Measurements from ENCODE around the gene NRXN2.

The NRXN2 gene

DNA sequence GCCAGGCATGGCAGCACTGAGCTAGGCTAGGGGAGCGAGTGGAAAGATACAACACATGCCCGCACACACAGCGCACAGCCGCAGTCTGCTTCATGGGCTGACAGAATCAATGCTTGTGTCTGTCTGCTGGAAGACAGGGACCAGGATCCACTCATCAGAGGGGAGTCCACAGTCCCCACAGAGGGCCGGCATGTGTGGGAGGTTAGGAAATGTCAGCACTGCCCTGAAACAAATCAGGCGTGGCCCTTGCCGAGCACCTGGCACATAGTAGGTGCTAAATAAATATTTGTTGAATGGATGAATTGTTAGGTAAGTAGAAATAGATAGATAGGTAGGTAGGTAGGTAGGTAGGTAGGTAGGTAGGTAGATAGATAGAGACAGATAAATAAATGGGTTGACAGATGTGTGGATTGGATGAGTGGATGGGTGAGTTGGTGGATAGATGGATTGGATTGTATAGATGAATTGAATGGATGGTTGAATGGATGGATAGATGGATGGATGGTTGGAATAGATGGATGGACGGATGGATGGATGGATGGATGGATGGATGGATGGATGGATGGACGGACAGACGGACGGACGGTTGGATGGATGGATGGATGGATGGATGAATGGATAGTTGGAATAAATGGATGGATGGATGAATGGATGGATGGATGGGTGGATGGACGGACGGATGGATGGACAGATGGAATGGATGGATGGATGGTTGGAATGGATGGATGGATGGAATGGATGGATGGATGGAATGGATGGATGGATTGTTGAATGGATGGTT lies 128.6 kb downstream of the NRXN2 start:
- Histone ChIP-seq H2AFZ (ENCODE audit: low read depth) (no peak overlapping the region), H3K79me2 (ENCODE audit: insufficient read depth, low read depth) (no peaks in the 10 kb centered on the region)
- TF ChIP-seq, protein P1, sequence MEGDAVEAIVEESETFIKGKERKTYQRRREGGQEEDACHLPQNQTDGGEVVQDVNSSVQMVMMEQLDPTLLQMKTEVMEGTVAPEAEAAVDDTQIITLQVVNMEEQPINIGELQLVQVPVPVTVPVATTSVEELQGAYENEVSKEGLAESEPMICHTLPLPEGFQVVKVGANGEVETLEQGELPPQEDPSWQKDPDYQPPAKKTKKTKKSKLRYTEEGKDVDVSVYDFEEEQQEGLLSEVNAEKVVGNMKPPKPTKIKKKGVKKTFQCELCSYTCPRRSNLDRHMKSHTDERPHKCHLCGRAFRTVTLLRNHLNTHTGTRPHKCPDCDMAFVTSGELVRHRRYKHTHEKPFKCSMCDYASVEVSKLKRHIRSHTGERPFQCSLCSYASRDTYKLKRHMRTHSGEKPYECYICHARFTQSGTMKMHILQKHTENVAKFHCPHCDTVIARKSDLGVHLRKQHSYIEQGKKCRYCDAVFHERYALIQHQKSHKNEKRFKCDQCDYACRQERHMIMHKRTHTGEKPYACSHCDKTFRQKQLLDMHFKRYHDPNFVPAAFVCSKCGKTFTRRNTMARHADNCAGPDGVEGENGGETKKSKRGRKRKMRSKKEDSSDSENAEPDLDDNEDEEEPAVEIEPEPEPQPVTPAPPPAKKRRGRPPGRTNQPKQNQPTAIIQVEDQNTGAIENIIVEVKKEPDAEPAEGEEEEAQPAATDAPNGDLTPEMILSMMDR (conservative IDR thresholded peaks at IDR 0.05; ENCODE audit: low read depth, low read length) = no peak

DNA sequence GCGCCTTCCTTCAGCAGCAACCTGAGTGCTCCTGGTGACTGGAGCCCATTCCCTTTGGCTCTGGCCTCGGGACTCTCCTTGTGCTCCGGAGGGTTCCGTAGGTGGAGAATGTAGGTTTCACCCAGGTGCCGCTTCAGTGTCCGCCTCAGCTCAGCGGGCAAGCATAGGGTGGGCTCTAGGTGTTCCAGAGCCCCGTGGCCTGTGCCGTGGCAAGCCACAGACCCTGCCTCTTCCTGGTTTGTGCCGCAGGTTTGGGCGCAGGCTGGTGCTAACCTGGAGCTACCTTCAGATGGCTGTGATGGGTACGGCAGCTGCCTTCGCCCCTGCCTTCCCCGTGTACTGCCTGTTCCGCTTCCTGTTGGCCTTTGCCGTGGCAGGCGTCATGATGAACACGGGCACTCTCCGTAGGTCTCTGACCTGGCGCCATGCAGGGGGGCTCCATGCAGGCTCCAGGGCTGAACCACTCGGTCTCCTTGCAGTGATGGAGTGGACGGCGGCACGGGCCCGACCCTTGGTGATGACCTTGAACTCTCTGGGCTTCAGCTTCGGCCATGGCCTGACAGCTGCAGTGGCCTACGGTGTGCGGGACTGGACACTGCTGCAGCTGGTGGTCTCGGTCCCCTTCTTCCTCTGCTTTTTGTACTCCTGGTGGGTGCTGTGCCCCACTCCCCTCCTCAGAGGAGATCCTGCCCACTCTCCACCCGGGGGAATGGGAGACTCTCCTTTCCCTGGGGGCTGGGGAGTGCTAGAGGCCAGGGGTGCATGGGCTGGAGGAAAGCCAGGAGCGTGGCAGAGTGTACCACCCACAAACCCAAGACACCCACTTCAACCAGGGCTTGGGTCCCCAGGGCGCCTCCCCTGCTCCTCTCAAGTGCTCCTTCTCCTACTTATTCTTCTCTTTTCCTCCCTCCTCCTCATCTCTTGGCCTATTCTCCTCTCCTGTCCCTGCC lies 129.6 kb downstream of the NRXN2 start:
- peaks cover 48% of the 10 kb centered on the region; the same call in 1 of the 2 replicates for H3K27me3 ChIP-seq (ENCODE audit: insufficient read depth, low read depth)

More for the DNA sequence above, 128.6 kb downstream of the NRXN2 start:
- no peak overlapping the region for H3K27ac ChIP-seq
- no peaks in the 10 kb centered on the region for H3K4me1 ChIP-seq (ENCODE audit: low read depth, poor library complexity, severe bottlenecking)
- H3K4me3 ChIP-seq (IDR thresholded peaks at IDR 0.05; ENCODE audit: insufficient read depth, low read depth, low read length) = no peak overlapping the region
- no peaks in the 10 kb centered on the region for H3K36me3 ChIP-seq (ENCODE audit: insufficient read depth)
- no peak overlapping the region for H3K4me2 ChIP-seq
- H3K27me3 ChIP-seq (ENCODE audit: insufficient read depth, low read depth) = peaks cover 47% of the 10 kb centered on the region; the same call in 1 of the 2 replicates
- H3K9ac ChIP-seq = no peak overlapping the region
- H4K20me1 ChIP-seq (ENCODE audit: insufficient read depth) = no peaks in the 10 kb centered on the region

GRCh38 chr11:64592656-64593055 lies 130.3 kb downstream of the NRXN2 start:
- Histone ChIP-seq H4K20me1 (ENCODE audit: insufficient read depth) (no peaks in the 10 kb centered on the region), H2AFZ (ENCODE audit: low read depth) (no peak overlapping the region), H3K79me2 (ENCODE audit: insufficient read depth, low read depth) (no peaks in the 10 kb centered on the region), H3K27me3 (ENCODE audit: insufficient read depth, low read depth) (peaks cover 52% of the 10 kb centered on the region; the same call in 1 of the 2 replicates), H3K4me3 (IDR thresholded peaks at IDR 0.05; ENCODE audit: insufficient read depth, low read depth, low read length) (no peak overlapping the region), H3K4me1 (ENCODE audit: low read depth, poor library complexity, severe bottlenecking) (no peaks in the 10 kb centered on the region), H3K36me3 (ENCODE audit: insufficient read depth) (no peaks in the 10 kb centered on the region), H3K4me2 (no peak overlapping the region), H3K9ac (no peak overlapping the region), H3K27ac (no peak overlapping the region)
- TF ChIP-seq, protein P1 (conservative IDR thresholded peaks at IDR 0.05; ENCODE audit: low read depth, low read length) = no peak

More for the DNA sequence above, 129.6 kb downstream of the NRXN2 start:
- TF ChIP-seq, protein P1 (conservative IDR thresholded peaks at IDR 0.05; ENCODE audit: low read depth, low read length) = no peak
- Histone ChIP-seq H3K27ac (no peak overlapping the region), H3K4me3 (IDR thresholded peaks at IDR 0.05; ENCODE audit: insufficient read depth, low read depth, low read length) (no peak overlapping the region), H4K20me1 (ENCODE audit: insufficient read depth) (no peaks in the 10 kb centered on the region), H2AFZ (ENCODE audit: low read depth) (no peak overlapping the region), H3K4me1 (ENCODE audit: low read depth, poor library complexity, severe bottlenecking) (no peaks in the 10 kb centered on the region), H3K79me2 (ENCODE audit: insufficient read depth, low read depth) (no peaks in the 10 kb centered on the region), H3K9ac (no peak overlapping the region), H3K4me2 (no peak overlapping the region), H3K36me3 (ENCODE audit: insufficient read depth) (no peaks in the 10 kb centered on the region)

- Histone ChIP-seq H3K36me3 (ENCODE audit: insufficient read depth) (no peaks in the 10 kb centered on the region), H3K79me2 (ENCODE audit: insufficient read depth, low read depth) (no peaks in the 10 kb centered on the region), H3K4me1 (ENCODE audit: low read depth, poor library complexity, severe bottlenecking) (no peaks in the 10 kb centered on the region), H3K9ac (no peak overlapping the region), H3K4me3 (IDR thresholded peaks at IDR 0.05; ENCODE audit: insufficient read depth, low read depth, low read length) (no peak overlapping the region), H3K27me3 (ENCODE audit: insufficient read depth, low read depth) (peaks cover 49% of the 10 kb centered on the region; the same call in 1 of the 2 replicates), H3K27ac (no peak overlapping the region), H2AFZ (ENCODE audit: low read depth) (no peak overlapping the region), H4K20me1 (ENCODE audit: insufficient read depth) (no peaks in the 10 kb centered on the region), H3K4me2 (no peak overlapping the region)
- TF ChIP-seq, protein P1 (conservative IDR thresholded peaks at IDR 0.05; ENCODE audit: low read depth, low read length) = no peak
Observed at GRCh38 chr11:64592234-64592615, 130.8 kb downstream of the NRXN2 start.

All from KMS-11 (cell line).